ENCODE results near the gene USP5.

GRCh38 chr12:6847676-6848075 is 4.3 kb upstream of the USP5 start:
- TF ChIP-seq CTCF (IDR thresholded peaks at IDR 0.05; ENCODE audit: extremely low read depth in 1 of 2, insufficient read depth in 1 of 2, low read depth in 1 of 2, low read length in 2 of 2) (no peak), POLR2A (IDR thresholded peaks at IDR 0.05; ENCODE audit: low read depth, low read length) (no peak), EZH2 (IDR thresholded peaks at IDR 0.05; ENCODE audit: borderline replicate concordance, low read depth, low read length, severe bottlenecking) (no peak), POLR2AphosphoS5 (IDR thresholded peaks at IDR 0.05; ENCODE audit: insufficient read depth, low read depth, low read length) (no peak)
